Loucy (cell line): ENCODE measurements around the gene SLC17A3.

Experiments
- EZH2phosphoT487 ChIP-seq: fragments of 200-600 bp; IDR thresholded peaks from 2 replicates; pipeline ENCODE4 v1.6.1; 2018; ENCODE audit warnings: antibody characterized with exemption, mild to moderate bottlenecking, moderate library complexity, borderline replicate concordance
- TF ChIP-seq, protein P1 (sequence below): fragments of 200-600 bp; sonication (generic); conservative IDR thresholded peaks from 2 replicates; pipeline ENCODE4 v1.5.1; 2014; ENCODE audit warnings: mild to moderate bottlenecking, antibody characterized with exemption, low read length

DNA sequence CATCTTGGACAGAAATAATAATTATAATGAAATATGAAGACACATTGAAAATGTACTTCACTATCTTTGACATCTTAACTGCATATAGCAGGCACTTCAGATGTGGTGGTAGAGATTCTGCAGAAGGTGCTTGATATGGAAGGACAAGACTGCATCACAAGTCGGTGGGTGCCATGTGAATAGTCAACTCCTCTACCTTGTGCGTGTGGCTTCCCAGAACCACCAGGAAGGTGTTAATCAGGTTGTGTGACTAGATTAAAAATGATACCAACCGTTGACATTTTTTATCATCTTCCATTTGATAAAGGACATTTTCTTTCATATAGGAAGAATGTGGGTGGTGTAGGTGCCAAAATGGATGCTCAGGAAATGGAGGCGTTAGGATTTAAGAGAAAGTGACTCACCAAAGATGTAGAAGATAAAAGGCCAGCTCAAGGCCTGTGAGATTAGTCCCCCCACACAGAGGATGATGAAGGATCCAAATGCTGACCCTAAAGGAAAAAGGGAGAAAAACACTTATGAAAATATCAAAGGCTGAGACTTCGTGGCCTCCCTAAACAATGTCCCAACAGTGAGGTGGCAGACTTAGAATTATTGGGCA is 44.1 kb upstream of the SLC17A3 start:
- TF ChIP-seq, protein P1, sequence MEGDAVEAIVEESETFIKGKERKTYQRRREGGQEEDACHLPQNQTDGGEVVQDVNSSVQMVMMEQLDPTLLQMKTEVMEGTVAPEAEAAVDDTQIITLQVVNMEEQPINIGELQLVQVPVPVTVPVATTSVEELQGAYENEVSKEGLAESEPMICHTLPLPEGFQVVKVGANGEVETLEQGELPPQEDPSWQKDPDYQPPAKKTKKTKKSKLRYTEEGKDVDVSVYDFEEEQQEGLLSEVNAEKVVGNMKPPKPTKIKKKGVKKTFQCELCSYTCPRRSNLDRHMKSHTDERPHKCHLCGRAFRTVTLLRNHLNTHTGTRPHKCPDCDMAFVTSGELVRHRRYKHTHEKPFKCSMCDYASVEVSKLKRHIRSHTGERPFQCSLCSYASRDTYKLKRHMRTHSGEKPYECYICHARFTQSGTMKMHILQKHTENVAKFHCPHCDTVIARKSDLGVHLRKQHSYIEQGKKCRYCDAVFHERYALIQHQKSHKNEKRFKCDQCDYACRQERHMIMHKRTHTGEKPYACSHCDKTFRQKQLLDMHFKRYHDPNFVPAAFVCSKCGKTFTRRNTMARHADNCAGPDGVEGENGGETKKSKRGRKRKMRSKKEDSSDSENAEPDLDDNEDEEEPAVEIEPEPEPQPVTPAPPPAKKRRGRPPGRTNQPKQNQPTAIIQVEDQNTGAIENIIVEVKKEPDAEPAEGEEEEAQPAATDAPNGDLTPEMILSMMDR: no peak
- no peak for TF ChIP-seq EZH2phosphoT487
